Measurements from ENCODE around the gene COL16A1.

DNA sequence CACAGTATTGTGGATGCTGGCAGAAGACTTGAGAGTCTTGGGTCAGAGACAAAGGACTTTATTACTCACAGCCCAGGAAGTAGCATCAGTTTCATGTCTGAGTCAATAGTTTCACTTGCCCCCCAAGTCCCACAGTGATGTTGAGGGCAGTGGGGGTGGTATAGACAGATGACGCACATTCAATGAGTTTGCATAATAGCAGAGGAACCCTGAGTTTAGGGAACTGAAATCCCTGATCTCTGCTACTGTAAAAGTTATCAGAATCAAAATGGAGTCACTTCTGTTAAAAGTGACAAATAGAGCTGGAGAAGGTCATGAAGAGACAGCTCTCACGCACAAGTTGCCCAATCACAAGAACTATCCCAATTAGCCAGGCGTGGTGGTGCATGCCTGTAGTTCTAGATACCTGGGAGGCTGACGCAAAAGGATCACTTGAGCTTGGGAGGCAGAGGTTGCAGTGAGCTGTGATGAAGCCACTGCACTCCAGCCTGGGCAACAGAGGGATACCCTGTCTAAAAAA lies 97.8 kb downstream of the COL16A1 start:
- no peak for TF ChIP-seq POLR2A (IDR thresholded peaks at IDR 0.05)
- no peak for TF ChIP-seq CTCF (IDR thresholded peaks at IDR 0.05 in 4 of 5, conservative IDR thresholded peaks at IDR 0.05 in 1 of 5)

Data from gastrocnemius medialis (tissue), 4 donors.